Liver (tissue), 9 donors: ENCODE data around the gene SYT13. TPM values are rescaled to one million over a fixed set of nuclear protein-coding genes. Genes with fewer than 3 reads are reported as not detected.

Experiments
- DNase-seq: peaks from one replicate; pipeline ENCODE4 v3.0.0-alpha.2; 2017; ENCODE audit warnings: low spot score
- H3K27ac ChIP-seq, 2 donors: one replicate each; pipeline ENCODE4 v1.7.0; 2013; ENCODE audit warnings: inconsistent platforms in 2 of 2, low read length in 2 of 2, control low read depth in 1 of 2, low read depth in 1 of 2, mild to moderate bottlenecking in 1 of 2
- H3K27me3 ChIP-seq, 4 donors: one replicate each; pipeline versions ENCODE4 v1.6.1 to v1.7.0; 2013; ENCODE audit warnings: low read length in 3 of 4, inconsistent platforms in 1 of 4, mild to moderate bottlenecking in 1 of 4, moderate library complexity in 1 of 4; ENCODE audit not compliant: control insufficient read depth in 4 of 4, insufficient read depth in 4 of 4
- H3K36me3 ChIP-seq, 4 donors: one replicate each; pipeline versions ENCODE4 v1.6.1 to v1.7.0; 2013; ENCODE audit warnings: low read length in 3 of 4, mild to moderate bottlenecking in 3 of 4, low read depth in 1 of 4, moderate library complexity in 1 of 4; ENCODE audit not compliant: control insufficient read depth in 4 of 4, insufficient read depth in 3 of 4
- H3K4me1 ChIP-seq, 4 donors: one replicate each; pipeline versions ENCODE4 v1.6.1 to v1.7.0; 2013; ENCODE audit warnings: low read length in 3 of 4, mild to moderate bottlenecking in 3 of 4, moderate library complexity in 1 of 4; ENCODE audit not compliant: control insufficient read depth in 4 of 4, insufficient read depth in 4 of 4
- H3K4me3 ChIP-seq, 3 donors: one replicate each; pipeline versions ENCODE4 v1.6.1 to v1.7.0; 2013; ENCODE audit warnings: low read length in 3 of 3, control low read depth in 1 of 3, low read depth in 1 of 3, mild to moderate bottlenecking in 1 of 3
- H3K9ac ChIP-seq, 2 donors: one replicate each; pipeline ENCODE4 v1.7.0; 2013; ENCODE audit warnings: low read length in 2 of 2, mild to moderate bottlenecking in 2 of 2, moderate library complexity in 2 of 2, control low read depth in 1 of 2, low read depth in 1 of 2
- H3K9me3 ChIP-seq, 4 donors: one replicate each; pipeline versions ENCODE4 v1.6.1 to v1.7.0; 2013; ENCODE audit warnings: low read length in 3 of 4; ENCODE audit not compliant: control insufficient read depth in 4 of 4
- EGR1 ChIP-seq, 2 donors: IDR thresholded peaks; 2 replicates each; pipeline ENCODE4 v1.6.1; 2016 to 2018; ENCODE audit warnings: antibody characterized with exemption in 2 of 2, low read depth in 2 of 2
- FOXA1 ChIP-seq: IDR thresholded peaks from 2 replicates; pipeline ENCODE4 v1.6.1; 2016; ENCODE audit warnings: antibody characterized with exemption
- FOXA2 ChIP-seq: IDR thresholded peaks from 2 replicates; pipeline ENCODE4 v1.6.1; 2016; ENCODE audit warnings: antibody characterized with exemption
- GABPA ChIP-seq, 2 donors: IDR thresholded peaks in 1 of 2; conservative IDR thresholded peaks in 1 of 2; 2 replicates each; pipeline ENCODE4 v1.6.1; 2016; ENCODE audit warnings: antibody characterized with exemption in 2 of 2, mild to moderate bottlenecking in 1 of 2, moderate library complexity in 1 of 2
- HNF4A ChIP-seq, 2 donors: conservative IDR thresholded peaks; 2 replicates each; pipeline ENCODE4 v1.6.1; 2016; ENCODE audit warnings: antibody characterized with exemption in 2 of 2, mild to moderate bottlenecking in 2 of 2
- HNF4G ChIP-seq: IDR thresholded peaks from 2 replicates; pipeline ENCODE4 v1.6.1; 2016; ENCODE audit warnings: antibody characterized with exemption
- JUND ChIP-seq, 2 donors: IDR thresholded peaks; 2 replicates each; pipeline ENCODE4 v1.6.1; 2016; ENCODE audit warnings: antibody characterized with exemption in 2 of 2
- NR2F2 ChIP-seq: IDR thresholded peaks from 2 replicates; pipeline ENCODE4 v1.6.1; 2016; ENCODE audit warnings: antibody characterized with exemption
- RAD21 ChIP-seq, 2 donors: IDR thresholded peaks; 2 replicates each; pipeline ENCODE4 v1.6.1; 2016; ENCODE audit warnings: antibody characterized with exemption in 2 of 2, mild to moderate bottlenecking in 2 of 2
- RXRA ChIP-seq, 2 donors: IDR thresholded peaks; 2 replicates each; pipeline ENCODE4 v1.6.1; 2017 to 2018; ENCODE audit warnings: antibody characterized with exemption in 2 of 2, mild to moderate bottlenecking in 1 of 2
- SP1 ChIP-seq: IDR thresholded peaks from 2 replicates; pipeline ENCODE4 v1.6.1; 2018; ENCODE audit warnings: antibody characterized with exemption, mild to moderate bottlenecking
- TAF1 ChIP-seq: conservative IDR thresholded peaks from 2 replicates; pipeline ENCODE4 v1.6.1; 2016; ENCODE audit warnings: antibody characterized with exemption, mild to moderate bottlenecking
- YY1 ChIP-seq: IDR thresholded peaks from 2 replicates; pipeline ENCODE4 v1.6.1; 2016; ENCODE audit warnings: antibody characterized with exemption, mild to moderate bottlenecking
- WGBS: extraction: QIAGEN DNeasy Blood & Tissue Kit; methylation state at CpG from one replicate; pipeline ENCODE4 v1.1.7; 2013; 5-methylcytosine and 5-hydroxymethylcytosine counted together
- polyA plus RNA-seq, 2 donors: library from polyadenylated mRNA; stranded (reverse) in 1 of 2; unstranded in 1 of 2; fragments of 200-250 nt in 1 of 2; fragments of >200 nt in 1 of 2; fragmentation: Nextera tagmentation in 1 of 2; extraction: Ambion mirVana in 1 of 2; gene quantifications; one replicate each; pipeline versions ENCODE4 v1.2.1 to v1.2.3, GENCODE V29; 2013 to 2015
- total RNA-seq, 2 donors: library from RNA; depleted of rRNA; stranded (reverse); fragments of >200 nt; gene quantifications; one replicate each; pipeline ENCODE4 v1.2.3, GENCODE V29; 2014
- TF ChIP-seq, protein P1 (sequence below): IDR thresholded peaks from 2 replicates; pipeline ENCODE4 v1.6.1; 2016; ENCODE audit warnings: antibody characterized with exemption
- TF ChIP-seq, protein P2 (sequence below): IDR thresholded peaks from 2 replicates; pipeline ENCODE4 v1.6.1; 2016; ENCODE audit warnings: antibody characterized with exemption
- TF ChIP-seq, protein P3 (sequence below): IDR thresholded peaks from 2 replicates; pipeline ENCODE4 v1.6.1; 2016; ENCODE audit warnings: antibody characterized with exemption
- TF ChIP-seq, protein P4 (sequence below): IDR thresholded peaks from 2 replicates; pipeline ENCODE4 v1.6.1; 2016; ENCODE audit warnings: antibody characterized with exemption, mild to moderate bottlenecking
- TF ChIP-seq, protein P5 (sequence below): fragments of 150-350 bp; IDR thresholded peaks from 2 replicates; pipeline ENCODE4 v1.5.1; 2017; ENCODE audit warnings: improper control_type of control experiment, low read depth, low read length; ENCODE audit not compliant: missing input control
- donor health status: healthy.
- donor health status: healthy.
- donor health status: healthy.
- donor health status: healthy.
- donor health status: healthy.

SYT13 gene
- total and polyA plus RNA-seq, 4 donors, result 0.05 to 0.33 (median 0.14) TPM

DNA sequence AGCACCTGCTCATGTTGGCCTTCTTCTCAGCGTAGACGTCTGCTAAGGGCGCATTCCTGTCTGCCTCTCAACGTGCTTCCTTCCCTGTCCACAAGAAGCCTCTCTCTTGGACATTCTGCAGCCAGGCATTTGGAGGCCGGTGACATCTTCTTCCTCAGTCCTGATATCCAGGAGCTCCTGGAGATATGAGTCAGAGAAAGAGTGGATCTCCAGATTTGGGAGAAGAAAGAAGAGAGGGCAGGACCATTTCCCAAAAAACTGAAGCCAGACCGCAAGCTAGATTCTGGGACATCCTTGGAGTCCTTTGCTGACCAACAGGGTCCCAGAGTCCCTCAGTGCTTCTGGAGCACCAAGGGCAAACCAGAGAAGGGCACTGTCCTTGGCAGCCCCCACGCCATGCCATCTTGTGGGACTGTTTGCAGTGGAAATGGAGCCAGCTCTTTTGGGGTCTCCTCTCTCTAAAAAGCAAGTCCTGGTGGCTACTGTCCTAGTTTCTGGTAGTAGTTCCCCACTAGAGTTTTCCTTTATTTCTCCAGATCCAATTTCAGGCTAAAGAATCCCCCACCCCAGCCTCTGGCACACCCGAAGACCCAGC, 36.1 kb upstream of the SYT13 start:
- TF ChIP-seq RAD21 (IDR thresholded peaks at IDR 0.05), result no peak
- no peak for TF ChIP-seq HNF4A (conservative IDR thresholded peaks at IDR 0.05)
- TF ChIP-seq, protein P1, sequence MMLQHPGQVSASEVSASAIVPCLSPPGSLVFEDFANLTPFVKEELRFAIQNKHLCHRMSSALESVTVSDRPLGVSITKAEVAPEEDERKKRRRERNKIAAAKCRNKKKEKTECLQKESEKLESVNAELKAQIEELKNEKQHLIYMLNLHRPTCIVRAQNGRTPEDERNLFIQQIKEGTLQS, result no peak
- TF ChIP-seq JUND (IDR thresholded peaks at IDR 0.05), result no peak
- no peak for TF ChIP-seq HNF4G
- no peak for TF ChIP-seq FOXA1
- no peak for TF ChIP-seq RXRA (IDR thresholded peaks at IDR 0.05)
- no peak for TF ChIP-seq SP1
- TF ChIP-seq TAF1, result no peak
- TF ChIP-seq, protein P2, sequence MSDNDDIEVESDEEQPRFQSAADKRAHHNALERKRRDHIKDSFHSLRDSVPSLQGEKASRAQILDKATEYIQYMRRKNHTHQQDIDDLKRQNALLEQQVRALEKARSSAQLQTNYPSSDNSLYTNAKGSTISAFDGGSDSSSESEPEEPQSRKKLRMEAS, result no peak

DNA sequence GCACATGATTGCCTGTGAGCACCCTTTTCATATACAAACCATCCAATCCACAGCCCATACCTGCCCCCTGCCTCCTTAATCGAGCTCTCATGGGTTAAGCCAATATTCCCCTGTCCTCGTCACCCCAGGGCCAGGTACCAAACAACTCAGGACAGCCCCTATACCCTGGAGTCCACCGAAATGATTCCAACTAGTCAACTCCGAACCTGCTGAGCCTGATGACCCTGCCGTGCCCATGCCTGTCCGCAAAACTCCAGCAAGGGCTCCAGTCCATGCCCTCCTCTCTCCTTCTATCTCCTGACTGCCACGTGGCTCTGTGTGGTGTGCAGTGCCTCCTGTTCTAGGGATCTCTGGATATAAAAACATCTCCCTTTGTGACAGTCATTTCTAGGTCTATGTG, 35.5 kb upstream of the SYT13 start:
- DNase-seq, result no peak
- 83% methylated on average over 7 of the region's 7 CpGs for WGBS

More for the DNA sequence above, 36.1 kb upstream of the SYT13 start:
- Histone ChIP-seq H3K9ac (no peak overlapping the region), H3K4me3 (no peak overlapping the region), H3K27ac (no peak overlapping the region), H3K27me3 (no peaks in the 10 kb centered on the region), H3K4me1 (no peaks in the 10 kb centered on the region), H3K36me3 (no peaks in the 10 kb centered on the region), H3K9me3 (no peaks in the 10 kb centered on the region)
- no peak for DNase-seq
- 67% methylated on average over 8 of the region's 8 CpGs for WGBS

More for the DNA sequence above, 35.5 kb upstream of the SYT13 start:
- no peaks in the 10 kb centered on the region for H3K9me3 ChIP-seq
- no peak overlapping the region for H3K4me3 ChIP-seq
- TF ChIP-seq JUND (IDR thresholded peaks at IDR 0.05) (no peak), YY1 (no peak), FOXA2 (no peak), NR2F2 (no peak), TAF1 (no peak), SP1 (no peak), GABPA (IDR thresholded peaks at IDR 0.05 in 1 of 2, conservative IDR thresholded peaks at IDR 0.05 in 1 of 2) (no peak), EGR1 (IDR thresholded peaks at IDR 0.05; ENCODE audit: low read depth in 2 of 2) (no peak), HNF4G (no peak), RXRA (IDR thresholded peaks at IDR 0.05) (no peak), FOXA1 (no peak), RAD21 (IDR thresholded peaks at IDR 0.05) (no peak), HNF4A (conservative IDR thresholded peaks at IDR 0.05) (no peak)
- TF ChIP-seq, protein P2, result no peak
- TF ChIP-seq, protein P3, sequence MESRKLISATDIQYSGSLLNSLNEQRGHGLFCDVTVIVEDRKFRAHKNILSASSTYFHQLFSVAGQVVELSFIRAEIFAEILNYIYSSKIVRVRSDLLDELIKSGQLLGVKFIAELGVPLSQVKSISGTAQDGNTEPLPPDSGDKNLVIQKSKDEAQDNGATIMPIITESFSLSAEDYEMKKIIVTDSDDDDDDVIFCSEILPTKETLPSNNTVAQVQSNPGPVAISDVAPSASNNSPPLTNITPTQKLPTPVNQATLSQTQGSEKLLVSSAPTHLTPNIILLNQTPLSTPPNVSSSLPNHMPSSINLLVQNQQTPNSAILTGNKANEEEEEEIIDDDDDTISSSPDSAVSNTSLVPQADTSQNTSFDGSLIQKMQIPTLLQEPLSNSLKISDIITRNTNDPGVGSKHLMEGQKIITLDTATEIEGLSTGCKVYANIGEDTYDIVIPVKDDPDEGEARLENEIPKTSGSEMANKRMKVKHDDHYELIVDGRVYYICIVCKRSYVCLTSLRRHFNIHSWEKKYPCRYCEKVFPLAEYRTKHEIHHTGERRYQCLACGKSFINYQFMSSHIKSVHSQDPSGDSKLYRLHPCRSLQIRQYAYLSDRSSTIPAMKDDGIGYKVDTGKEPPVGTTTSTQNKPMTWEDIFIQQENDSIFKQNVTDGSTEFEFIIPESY, result no peak
- TF ChIP-seq, protein P4, sequence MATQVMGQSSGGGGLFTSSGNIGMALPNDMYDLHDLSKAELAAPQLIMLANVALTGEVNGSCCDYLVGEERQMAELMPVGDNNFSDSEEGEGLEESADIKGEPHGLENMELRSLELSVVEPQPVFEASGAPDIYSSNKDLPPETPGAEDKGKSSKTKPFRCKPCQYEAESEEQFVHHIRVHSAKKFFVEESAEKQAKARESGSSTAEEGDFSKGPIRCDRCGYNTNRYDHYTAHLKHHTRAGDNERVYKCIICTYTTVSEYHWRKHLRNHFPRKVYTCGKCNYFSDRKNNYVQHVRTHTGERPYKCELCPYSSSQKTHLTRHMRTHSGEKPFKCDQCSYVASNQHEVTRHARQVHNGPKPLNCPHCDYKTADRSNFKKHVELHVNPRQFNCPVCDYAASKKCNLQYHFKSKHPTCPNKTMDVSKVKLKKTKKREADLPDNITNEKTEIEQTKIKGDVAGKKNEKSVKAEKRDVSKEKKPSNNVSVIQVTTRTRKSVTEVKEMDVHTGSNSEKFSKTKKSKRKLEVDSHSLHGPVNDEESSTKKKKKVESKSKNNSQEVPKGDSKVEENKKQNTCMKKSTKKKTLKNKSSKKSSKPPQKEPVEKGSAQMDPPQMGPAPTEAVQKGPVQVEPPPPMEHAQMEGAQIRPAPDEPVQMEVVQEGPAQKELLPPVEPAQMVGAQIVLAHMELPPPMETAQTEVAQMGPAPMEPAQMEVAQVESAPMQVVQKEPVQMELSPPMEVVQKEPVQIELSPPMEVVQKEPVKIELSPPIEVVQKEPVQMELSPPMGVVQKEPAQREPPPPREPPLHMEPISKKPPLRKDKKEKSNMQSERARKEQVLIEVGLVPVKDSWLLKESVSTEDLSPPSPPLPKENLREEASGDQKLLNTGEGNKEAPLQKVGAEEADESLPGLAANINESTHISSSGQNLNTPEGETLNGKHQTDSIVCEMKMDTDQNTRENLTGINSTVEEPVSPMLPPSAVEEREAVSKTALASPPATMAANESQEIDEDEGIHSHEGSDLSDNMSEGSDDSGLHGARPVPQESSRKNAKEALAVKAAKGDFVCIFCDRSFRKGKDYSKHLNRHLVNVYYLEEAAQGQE, result no peak
- TF ChIP-seq, protein P1, result no peak
- TF ChIP-seq, protein P5, sequence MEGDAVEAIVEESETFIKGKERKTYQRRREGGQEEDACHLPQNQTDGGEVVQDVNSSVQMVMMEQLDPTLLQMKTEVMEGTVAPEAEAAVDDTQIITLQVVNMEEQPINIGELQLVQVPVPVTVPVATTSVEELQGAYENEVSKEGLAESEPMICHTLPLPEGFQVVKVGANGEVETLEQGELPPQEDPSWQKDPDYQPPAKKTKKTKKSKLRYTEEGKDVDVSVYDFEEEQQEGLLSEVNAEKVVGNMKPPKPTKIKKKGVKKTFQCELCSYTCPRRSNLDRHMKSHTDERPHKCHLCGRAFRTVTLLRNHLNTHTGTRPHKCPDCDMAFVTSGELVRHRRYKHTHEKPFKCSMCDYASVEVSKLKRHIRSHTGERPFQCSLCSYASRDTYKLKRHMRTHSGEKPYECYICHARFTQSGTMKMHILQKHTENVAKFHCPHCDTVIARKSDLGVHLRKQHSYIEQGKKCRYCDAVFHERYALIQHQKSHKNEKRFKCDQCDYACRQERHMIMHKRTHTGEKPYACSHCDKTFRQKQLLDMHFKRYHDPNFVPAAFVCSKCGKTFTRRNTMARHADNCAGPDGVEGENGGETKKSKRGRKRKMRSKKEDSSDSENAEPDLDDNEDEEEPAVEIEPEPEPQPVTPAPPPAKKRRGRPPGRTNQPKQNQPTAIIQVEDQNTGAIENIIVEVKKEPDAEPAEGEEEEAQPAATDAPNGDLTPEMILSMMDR, result no peak
- no peak overlapping the region for H3K27ac ChIP-seq
- no peaks in the 10 kb centered on the region for H3K36me3 ChIP-seq
- no peaks in the 10 kb centered on the region for H3K4me1 ChIP-seq
- no peaks in the 10 kb centered on the region for H3K27me3 ChIP-seq
- no peak overlapping the region for H3K9ac ChIP-seq
